ENCODE results near the gene RPH3AL. TPM values are rescaled to one million over a fixed set of nuclear protein-coding genes. Genes with fewer than 3 reads are reported as not detected.

RPH3AL gene
- total and polyA plus RNA-seq, 2 of the 8 experiments (the other 6 are each of a cell fraction or from before 2014, with no cell fraction given) = 5.6 to 5.8 TPM

GRCh38 chr17:246226-246625 is 106.4 kb downstream of the RPH3AL start (continued):
- TF ChIP-seq, protein P1, sequence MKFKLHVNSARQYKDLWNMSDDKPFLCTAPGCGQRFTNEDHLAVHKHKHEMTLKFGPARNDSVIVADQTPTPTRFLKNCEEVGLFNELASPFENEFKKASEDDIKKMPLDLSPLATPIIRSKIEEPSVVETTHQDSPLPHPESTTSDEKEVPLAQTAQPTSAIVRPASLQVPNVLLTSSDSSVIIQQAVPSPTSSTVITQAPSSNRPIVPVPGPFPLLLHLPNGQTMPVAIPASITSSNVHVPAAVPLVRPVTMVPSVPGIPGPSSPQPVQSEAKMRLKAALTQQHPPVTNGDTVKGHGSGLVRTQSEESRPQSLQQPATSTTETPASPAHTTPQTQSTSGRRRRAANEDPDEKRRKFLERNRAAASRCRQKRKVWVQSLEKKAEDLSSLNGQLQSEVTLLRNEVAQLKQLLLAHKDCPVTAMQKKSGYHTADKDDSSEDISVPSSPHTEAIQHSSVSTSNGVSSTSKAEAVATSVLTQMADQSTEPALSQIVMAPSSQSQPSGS (IDR thresholded peaks at IDR 0.05; ENCODE audit: low read length) = no peak
- TF ChIP-seq JUN (IDR thresholded peaks at IDR 0.05; ENCODE audit: low read depth, low read length) (no peak), TCF12 (IDR thresholded peaks at IDR 0.05; ENCODE audit: low read depth, low read length) (no peak)

All from H1 (cell line).